ENCODE results near the gene LEP. TPM values are rescaled to one million over a fixed set of nuclear protein-coding genes. Genes with fewer than 3 reads are reported as not detected.
A peak's percentile ranks its signal among the peaks of the same experiment; 100 is the strongest.
"Not testable (repeated sequence)": the region's sequence is repeated elsewhere in the genome, so short reads cannot be mapped to it uniquely, and the experiment has no call there.

Gene LEP
- total and polyA plus RNA-seq, 2 donors (not counting 1 experiment from before 2014, with no cell fraction given) = 0.36 to 2.8 TPM

GRCh38 chr7:128235471-128235870, 5.6 kb upstream of the LEP start:
- TF ChIP-seq EZH2 (IDR thresholded peaks at IDR 0.05; ENCODE audit: low read length, missing control alignments) = no peak
- TF ChIP-seq CTCF (conservative IDR thresholded peaks at IDR 0.05 in 1 of 2, IDR thresholded peaks at IDR 0.05 in 1 of 2; ENCODE audit: low read depth in 1 of 2, low read length in 2 of 2) = no peak
- Histone ChIP-seq H3K27ac (ENCODE audit: insufficient read depth, low read length) (no peak overlapping the region), H2AFZ (ENCODE audit: low read length) (no peak overlapping the region), H3K9me3 (ENCODE audit: control insufficient read depth, insufficient read depth, low read depth, low read length) (no peaks in the 10 kb centered on the region), H3K4me3 (replicated peaks in 1 of 4; ENCODE audit: control extremely low read depth in 1 of 4, insufficient read depth in 1 of 4, low read depth in 3 of 4, low read length in 4 of 4) (no peak overlapping the region), H3K36me3 (ENCODE audit: control insufficient read depth, insufficient read depth, low read length) (no peaks in the 10 kb centered on the region), H3K4me1 (ENCODE audit: control insufficient read depth, extremely low read depth, insufficient read depth, low read length) (peaks cover 2% of the 10 kb centered on the region), H3K79me2 (ENCODE audit: control insufficient read depth, insufficient read depth, low read length) (no peaks in the 10 kb centered on the region), H3K27me3 (ENCODE audit: control insufficient read depth, insufficient read depth, low read length) (peaks cover 7% of the 10 kb centered on the region), H3K9ac (ENCODE audit: insufficient read depth, low read length) (no peak overlapping the region), H4K20me1 (ENCODE audit: control insufficient read depth, extremely low read depth, insufficient read depth, low read length) (no peaks in the 10 kb centered on the region), H3K4me2 (ENCODE audit: extremely low read depth, insufficient read depth, low read length) (no peak overlapping the region)
- DNase-seq (ENCODE audit: low read depth in 2 of 2) = no peak

- peaks cover 20% of the 10 kb centered on the region for H3K27me3 ChIP-seq (ENCODE audit: control insufficient read depth, insufficient read depth, low read length)
- H3K27ac ChIP-seq (ENCODE audit: insufficient read depth, low read length) = peak overlapping the region; percentile 42
- peak overlapping the region; percentile 19 for H2AFZ ChIP-seq (ENCODE audit: low read length)
- H3K36me3 ChIP-seq (ENCODE audit: control insufficient read depth, insufficient read depth, low read length) = no peaks in the 10 kb centered on the region
- no peak overlapping the region for H3K4me3 ChIP-seq (replicated peaks in 1 of 4; ENCODE audit: control extremely low read depth in 1 of 4, insufficient read depth in 1 of 4, low read depth in 3 of 4, low read length in 4 of 4)
- peaks cover 2% of the 10 kb centered on the region for H3K4me1 ChIP-seq (ENCODE audit: control insufficient read depth, extremely low read depth, insufficient read depth, low read length)
- no peaks in the 10 kb centered on the region for H4K20me1 ChIP-seq (ENCODE audit: control insufficient read depth, extremely low read depth, insufficient read depth, low read length)
- no peaks in the 10 kb centered on the region for H3K79me2 ChIP-seq (ENCODE audit: control insufficient read depth, insufficient read depth, low read length)
- TF ChIP-seq EZH2 (IDR thresholded peaks at IDR 0.05; ENCODE audit: low read length, missing control alignments) = no peak
- DNase-seq (ENCODE audit: low read depth in 2 of 2) = peak; percentile 82 to 83
- no peak overlapping the region for H3K4me2 ChIP-seq (ENCODE audit: extremely low read depth, insufficient read depth, low read length)
- no peak overlapping the region for H3K9ac ChIP-seq (ENCODE audit: insufficient read depth, low read length)
- no peaks in the 10 kb centered on the region for H3K9me3 ChIP-seq (ENCODE audit: control insufficient read depth, insufficient read depth, low read depth, low read length)
Observed at GRCh38 chr7:128236924-128237586, 4.0 kb upstream of the LEP start.

GRCh38 chr7:128239146-128239545, 1.9 kb upstream of the LEP start:
- not testable (repeated sequence) for H4K20me1 ChIP-seq (ENCODE audit: control insufficient read depth, extremely low read depth, insufficient read depth, low read length); H3K4me2 ChIP-seq (ENCODE audit: extremely low read depth, insufficient read depth, low read length); H3K9ac ChIP-seq (ENCODE audit: insufficient read depth, low read length); H3K27ac ChIP-seq (ENCODE audit: insufficient read depth, low read length); H3K36me3 ChIP-seq (ENCODE audit: control insufficient read depth, insufficient read depth, low read length); H3K9me3 ChIP-seq (ENCODE audit: control insufficient read depth, insufficient read depth, low read depth, low read length); DNase-seq (ENCODE audit: low read depth in 2 of 2); H3K4me1 ChIP-seq (ENCODE audit: control insufficient read depth, extremely low read depth, insufficient read depth, low read length); H2AFZ ChIP-seq (ENCODE audit: low read length); H3K4me3 ChIP-seq (replicated peaks in 1 of 4; ENCODE audit: control extremely low read depth in 1 of 4, insufficient read depth in 1 of 4, low read depth in 3 of 4, low read length in 4 of 4); H3K79me2 ChIP-seq (ENCODE audit: control insufficient read depth, insufficient read depth, low read length)
- H3K27me3 ChIP-seq (ENCODE audit: control insufficient read depth, insufficient read depth, low read length) = peaks cover 26% of the 10 kb centered on the region

GRCh38 chr7:128242661-128243060, 1.6 kb downstream of the LEP start:
- TF ChIP-seq CTCF (conservative IDR thresholded peaks at IDR 0.05 in 1 of 2, IDR thresholded peaks at IDR 0.05 in 1 of 2; ENCODE audit: low read depth in 1 of 2, low read length in 2 of 2) = no peak
- no peak for TF ChIP-seq EZH2 (IDR thresholded peaks at IDR 0.05; ENCODE audit: low read length, missing control alignments)
- Histone ChIP-seq H3K9ac (ENCODE audit: insufficient read depth, low read length) (no peak overlapping the region), H3K4me3 (replicated peaks in 1 of 4; ENCODE audit: control extremely low read depth in 1 of 4, insufficient read depth in 1 of 4, low read depth in 3 of 4, low read length in 4 of 4) (no peak overlapping the region), H3K27ac (ENCODE audit: insufficient read depth, low read length) (no peak overlapping the region), H3K4me1 (ENCODE audit: control insufficient read depth, extremely low read depth, insufficient read depth, low read length) (no peaks in the 10 kb centered on the region), H3K79me2 (ENCODE audit: control insufficient read depth, insufficient read depth, low read length) (no peaks in the 10 kb centered on the region), H2AFZ (ENCODE audit: low read length) (no peak overlapping the region), H3K4me2 (ENCODE audit: extremely low read depth, insufficient read depth, low read length) (no peak overlapping the region), H4K20me1 (ENCODE audit: control insufficient read depth, extremely low read depth, insufficient read depth, low read length) (no peaks in the 10 kb centered on the region), H3K36me3 (ENCODE audit: control insufficient read depth, insufficient read depth, low read length) (no peaks in the 10 kb centered on the region), H3K27me3 (ENCODE audit: control insufficient read depth, insufficient read depth, low read length) (peaks cover 34% of the 10 kb centered on the region), H3K9me3 (ENCODE audit: control insufficient read depth, insufficient read depth, low read depth, low read length) (no peaks in the 10 kb centered on the region)
- no peak for DNase-seq (ENCODE audit: low read depth in 2 of 2)
